HG02678 (cell line): ENCODE measurements around the gene BFAR.
A peak's percentile ranks its signal among the peaks of the same experiment; 100 is the strongest.
"Not testable (repeated sequence)": the region's sequence is repeated elsewhere in the genome, so short reads cannot be mapped to it uniquely, and the experiment has no call there.

ENCODE experiments used
- ATAC-seq: cut with Tn5 transposase; IDR thresholded peaks from one replicate; pipeline ENCODE4 v1.9.1; 2021; ENCODE audit warnings: mild to moderate bottlenecking, moderate library complexity; ENCODE audit not compliant: unreplicated experiment

The BFAR gene, protein sequence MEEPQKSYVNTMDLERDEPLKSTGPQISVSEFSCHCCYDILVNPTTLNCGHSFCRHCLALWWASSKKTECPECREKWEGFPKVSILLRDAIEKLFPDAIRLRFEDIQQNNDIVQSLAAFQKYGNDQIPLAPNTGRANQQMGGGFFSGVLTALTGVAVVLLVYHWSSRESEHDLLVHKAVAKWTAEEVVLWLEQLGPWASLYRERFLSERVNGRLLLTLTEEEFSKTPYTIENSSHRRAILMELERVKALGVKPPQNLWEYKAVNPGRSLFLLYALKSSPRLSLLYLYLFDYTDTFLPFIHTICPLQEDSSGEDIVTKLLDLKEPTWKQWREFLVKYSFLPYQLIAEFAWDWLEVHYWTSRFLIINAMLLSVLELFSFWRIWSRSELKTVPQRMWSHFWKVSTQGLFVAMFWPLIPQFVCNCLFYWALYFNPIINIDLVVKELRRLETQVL

DNA sequence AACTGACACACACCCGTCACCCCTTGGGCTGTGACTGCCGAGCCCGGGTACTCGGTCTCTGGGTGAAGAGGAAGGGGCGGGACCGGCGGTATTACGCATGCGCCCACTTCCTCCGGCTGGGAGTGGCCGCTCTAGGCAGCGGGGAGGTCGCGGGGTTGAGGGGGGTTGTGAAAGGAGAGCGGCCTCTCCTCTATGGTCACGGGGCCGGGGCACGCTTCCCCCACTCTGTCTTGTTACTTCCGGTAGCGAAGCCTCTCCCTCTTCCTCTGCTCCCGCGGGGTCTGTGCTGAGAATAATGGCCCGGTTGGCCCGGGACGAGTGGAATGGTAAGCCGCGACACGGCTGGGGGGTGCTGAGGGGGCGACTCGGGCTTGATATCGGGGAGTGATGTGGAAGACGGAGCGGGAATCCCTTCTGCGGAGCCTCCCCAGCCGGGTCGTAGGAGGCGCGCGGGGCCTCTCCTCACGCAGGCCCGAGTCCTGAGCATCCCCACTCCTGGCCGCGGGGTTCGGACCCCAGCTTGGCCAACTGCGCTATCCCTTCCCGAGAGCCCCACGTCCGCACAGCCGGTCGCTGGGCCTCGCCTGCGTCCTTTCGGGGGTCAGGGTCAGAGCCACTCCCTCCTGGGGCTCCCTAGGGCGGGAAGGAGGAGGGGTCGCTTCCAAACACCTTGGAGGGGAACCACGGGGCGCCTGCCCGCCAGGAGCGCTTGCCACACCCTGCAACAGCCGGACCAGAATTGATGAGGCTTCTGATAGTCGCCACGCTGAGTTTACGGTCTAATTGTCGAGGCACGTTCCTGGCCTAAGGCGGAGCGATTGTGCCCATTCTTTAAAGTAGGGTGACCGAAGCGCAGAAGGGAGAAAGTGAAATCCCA lies at the start of gene BFAR:
BFAR (plus strand) TSS at position 259 of the 877 bp plus-strand sequence. CDS start 11,396 bp downstream, outside the sequence.
- ATAC-seq: peak; percentile 83

DNA sequence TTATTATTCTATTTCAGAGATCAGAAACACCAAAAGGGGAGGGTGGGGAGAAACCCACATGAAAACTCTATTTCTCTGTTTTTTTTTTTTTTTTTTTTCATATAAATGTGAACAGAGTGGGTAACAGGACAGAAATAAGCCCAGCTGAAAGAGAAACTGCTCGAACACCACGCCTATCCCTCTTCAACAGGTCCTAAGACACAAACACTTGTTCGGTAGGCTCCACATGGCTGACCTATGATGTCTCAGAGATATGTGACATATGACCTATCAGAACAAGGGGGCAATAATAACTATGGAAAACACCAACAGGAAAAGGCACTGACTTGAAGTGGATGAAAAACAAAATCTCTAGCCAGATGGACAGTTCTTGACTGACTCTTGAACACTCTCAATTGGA lies 47.5 kb upstream of the BFAR start:
- no peak for ATAC-seq

DNA sequence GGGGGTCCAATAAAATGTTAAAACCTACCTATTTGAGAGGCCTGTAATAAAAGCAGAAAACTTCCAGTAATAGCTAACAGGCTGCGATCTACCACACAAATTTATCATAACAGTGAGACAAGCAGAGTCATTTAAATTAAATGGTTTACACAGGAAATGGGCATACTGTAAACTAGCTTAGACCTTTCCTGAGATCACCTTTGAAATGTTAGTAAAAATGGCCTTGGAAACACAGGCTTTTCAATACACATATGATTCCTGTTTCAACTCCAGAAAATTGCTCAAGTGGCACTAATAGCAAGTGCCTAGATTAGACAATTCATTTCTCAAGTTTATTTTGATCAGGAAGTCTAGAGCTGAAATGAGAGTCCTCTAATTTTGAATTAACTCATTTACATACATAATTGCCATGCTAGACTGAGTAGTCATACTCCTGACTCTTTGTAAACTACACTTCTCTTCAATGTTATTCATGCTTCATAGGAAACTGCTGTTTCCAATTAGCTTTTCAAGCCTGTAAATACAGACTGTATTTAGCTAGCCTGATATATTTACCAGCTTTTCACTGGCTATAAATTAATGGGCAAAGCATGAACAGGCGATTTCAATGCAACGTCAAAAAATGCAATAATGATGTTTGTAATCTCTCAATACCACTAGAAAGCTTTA lies 46.0 kb upstream of the BFAR start:
- no peak for ATAC-seq

DNA sequence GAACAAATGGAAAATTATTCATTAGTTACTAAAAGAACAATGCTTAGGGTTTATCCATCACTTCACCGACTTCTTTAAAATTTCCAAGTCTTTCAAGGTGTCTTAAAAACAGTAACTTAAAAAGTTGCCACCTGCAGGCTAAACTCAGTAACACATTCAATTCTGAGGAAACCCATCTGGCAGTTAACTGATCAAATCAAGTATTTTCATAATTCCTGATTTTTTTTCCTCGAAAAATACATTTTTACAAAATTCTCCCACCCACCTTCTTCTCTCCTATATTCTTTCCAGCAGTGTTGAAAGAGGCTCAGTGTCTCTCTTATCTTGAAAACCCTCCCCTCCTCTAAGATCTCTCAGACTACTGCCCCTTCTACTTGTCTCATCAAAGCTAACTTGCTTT lies 32.6 kb upstream of the BFAR start:
- ATAC-seq: no peak

DNA sequence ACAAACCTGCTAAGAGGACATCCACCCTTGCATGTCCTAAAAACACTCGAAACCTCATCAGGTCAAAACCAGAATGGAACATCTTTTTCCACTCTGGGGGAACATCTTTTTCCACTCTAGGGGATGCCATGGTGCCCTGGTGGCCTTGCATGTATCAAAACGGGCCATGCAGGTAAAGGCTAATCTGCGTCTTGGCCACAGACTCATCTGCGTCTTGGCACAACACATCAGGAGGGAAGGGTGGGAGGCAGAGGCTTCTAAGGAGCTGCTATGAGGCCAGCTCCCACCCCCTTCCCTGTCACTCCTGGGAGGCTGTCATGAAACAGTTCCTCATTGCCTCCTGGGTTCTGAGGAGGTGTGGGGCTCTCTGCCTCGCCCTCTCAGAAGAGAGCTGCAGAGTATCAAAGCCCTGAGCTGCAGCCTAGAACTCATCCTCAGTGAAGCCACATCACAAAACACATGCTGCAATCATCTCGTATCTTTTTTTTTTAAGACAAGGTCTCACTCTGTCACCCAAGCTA lies 30.2 kb upstream of the BFAR start:
- ATAC-seq: no peak

DNA sequence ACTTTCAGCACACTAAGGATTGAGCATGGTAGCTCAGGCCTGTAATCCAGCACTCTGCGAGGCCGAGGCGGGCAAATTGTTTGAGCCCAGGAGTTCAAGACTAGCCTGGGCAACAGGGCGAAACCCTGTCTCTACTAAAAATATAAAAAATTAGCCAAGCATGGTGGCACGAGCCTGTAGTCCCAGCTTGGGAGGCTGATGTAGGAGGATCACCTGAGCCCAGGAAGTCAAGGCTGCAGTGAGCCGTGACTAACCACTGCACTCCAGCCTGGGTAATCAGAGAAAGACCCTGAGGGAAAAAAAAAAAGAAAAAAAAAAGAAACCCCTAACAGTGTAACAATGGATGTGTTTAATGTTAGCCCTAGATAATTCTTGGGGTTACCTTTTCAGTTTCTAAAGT lies 26.6 kb upstream of the BFAR start:
- ATAC-seq: no peak

DNA sequence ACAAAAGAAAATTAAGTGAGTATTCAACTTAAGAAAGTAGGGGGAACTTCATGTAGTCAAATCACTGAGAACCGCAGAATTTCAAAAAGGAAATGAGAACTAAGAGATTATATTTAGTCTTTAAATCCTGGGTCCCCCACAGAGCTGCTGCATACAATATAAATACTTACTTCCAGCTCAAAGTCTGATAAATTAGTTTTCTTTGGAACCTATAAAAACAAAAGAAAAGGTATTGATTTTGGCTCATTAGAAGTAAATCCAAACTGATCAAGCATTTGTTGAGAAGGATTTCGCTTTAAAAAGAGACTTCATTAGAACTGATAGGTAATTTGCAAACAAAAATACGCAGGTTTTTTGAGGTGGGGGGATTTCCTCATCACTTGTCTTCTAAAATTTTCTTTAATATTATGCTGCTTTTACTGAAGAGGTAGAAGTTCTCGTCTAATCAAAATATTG lies 24.6 kb upstream of the BFAR start:
- peak; percentile 62 for ATAC-seq

DNA sequence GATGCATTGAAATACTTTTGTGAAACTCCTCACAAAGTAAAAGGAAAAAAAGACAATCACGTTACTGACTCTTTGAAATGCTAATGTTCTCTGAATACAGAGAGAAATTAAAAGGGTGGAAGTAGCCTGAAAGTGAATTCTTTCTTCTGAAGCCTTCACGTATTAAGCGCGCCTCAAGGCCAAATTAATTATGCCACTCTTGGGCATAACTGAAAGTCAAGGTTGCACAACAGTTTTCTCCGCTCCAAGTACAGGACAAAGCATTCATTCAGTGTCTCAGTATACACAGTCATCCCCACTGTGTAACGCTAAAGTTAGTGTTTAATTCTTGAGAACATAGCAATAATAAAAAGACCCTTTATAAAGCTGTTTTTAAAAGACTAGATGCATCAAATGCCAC lies 24.1 kb upstream of the BFAR start:
- ATAC-seq: no peak

DNA sequence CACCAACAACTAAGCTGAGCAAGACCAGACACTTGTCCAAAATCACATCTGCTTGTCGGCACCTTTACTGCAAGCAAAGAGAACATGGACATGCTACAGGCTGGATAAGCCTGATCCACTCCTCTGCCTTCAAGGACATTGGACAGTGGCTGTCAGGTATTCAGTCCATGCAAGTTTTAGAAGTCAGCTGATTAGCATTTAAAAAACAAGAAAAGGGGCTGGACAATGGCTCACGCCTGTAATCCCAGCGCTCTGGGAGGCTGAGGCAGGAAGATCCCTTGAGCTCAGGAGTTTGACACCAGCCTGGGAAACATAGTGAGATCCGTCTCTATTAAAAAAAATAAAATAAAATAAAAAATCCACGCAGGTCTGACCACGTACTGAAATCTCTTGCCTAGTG lies 23.0 kb upstream of the BFAR start:
- no peak for ATAC-seq

DNA sequence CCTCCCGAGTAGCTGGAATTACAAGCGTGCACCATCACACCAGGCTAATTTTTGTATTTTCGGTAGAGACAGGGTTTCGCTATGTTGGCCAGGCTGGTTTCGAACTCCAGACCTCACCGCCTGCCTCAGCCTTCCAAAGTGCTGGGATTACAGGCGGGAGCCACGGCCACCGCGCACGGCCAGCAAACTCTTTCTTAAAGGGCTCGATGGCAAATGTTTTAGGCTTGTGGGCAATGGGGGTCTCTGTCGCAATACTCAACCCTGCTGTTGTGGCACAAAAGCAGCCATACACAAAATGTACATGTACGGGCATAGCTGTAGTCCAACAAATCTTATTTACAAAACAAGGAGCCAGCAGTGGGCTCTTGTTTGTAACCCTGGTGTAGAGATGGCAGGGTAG lies 21.1 kb upstream of the BFAR start:
- no peak for ATAC-seq

DNA sequence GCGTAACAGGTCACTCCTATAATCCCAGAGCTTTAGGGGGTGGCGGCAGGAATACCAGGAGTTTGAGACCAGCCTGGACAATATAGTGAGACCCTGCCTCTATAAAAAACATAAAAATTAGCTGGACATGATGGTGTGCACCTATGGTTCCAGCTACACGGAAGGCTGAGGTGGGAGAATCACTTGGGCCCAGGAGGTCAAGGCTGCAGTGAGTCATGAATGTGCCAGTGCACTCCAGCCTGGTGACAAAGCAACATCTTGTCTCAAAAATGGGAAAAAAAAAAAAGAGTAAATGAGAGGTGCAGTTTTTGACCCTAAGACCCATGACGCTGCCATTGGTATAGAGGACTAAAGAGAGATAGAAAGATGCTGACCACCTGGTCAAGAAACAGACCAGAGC lies 18.8 kb upstream of the BFAR start:
- no peak for ATAC-seq

DNA sequence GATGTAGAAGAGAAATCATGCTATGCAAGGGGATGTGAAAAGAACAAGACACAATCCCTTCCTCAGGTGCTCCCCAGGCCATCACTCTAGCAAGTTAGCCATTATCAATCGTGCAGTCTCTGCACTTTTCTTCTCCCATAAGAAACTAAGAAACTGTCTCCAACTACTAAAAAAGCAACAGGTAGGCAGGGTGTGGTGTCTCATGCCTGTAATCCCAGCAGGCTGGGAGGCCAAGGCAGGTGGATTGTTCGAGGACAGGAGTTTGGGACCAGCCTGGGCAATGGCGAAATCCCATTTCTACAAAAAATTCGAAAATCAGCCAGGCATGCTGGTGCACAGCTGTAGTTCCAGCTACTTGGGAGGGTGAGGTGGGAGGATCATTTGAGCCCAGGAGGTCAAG lies 16.5 kb upstream of the BFAR start:
- ATAC-seq: no peak

DNA sequence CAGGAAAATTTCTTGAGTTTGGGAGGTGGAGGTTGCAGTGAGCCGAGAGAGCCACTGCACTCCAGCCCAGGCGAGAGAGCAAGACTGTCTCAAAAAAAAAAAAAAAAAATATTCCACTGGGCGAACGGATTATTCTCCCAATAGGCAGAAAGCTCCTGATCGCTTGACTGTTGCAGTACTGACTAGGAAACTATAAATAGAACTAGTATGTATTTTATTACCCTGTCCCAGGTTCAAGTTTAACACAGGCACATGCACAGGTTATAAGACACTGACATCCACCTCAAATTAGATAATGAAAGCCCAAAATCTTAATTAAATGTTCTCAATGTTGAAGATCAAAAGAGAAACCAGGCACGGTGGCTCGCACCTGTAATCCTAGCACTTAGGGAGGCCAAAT lies 14.2 kb upstream of the BFAR start:
- ATAC-seq: no peak

DNA sequence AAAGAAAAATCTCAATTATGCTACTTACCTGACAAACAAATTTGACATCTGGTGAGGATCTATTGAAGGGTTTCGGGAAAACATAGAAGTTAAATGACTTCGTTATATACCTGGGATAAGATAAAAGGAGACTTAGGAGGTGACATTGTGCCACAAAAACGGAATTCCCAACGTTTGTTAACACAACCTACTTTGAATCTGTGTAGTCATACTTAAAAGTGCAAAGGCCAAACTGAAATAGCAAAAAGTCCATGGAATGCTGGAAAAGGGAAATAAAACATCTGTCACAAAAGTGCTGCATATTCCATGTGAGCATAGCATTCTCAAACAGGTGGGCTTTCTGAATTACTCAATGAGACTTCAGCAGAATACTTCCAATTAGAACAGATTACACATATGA lies 5.7 kb upstream of the BFAR start:
- ATAC-seq: no peak

DNA sequence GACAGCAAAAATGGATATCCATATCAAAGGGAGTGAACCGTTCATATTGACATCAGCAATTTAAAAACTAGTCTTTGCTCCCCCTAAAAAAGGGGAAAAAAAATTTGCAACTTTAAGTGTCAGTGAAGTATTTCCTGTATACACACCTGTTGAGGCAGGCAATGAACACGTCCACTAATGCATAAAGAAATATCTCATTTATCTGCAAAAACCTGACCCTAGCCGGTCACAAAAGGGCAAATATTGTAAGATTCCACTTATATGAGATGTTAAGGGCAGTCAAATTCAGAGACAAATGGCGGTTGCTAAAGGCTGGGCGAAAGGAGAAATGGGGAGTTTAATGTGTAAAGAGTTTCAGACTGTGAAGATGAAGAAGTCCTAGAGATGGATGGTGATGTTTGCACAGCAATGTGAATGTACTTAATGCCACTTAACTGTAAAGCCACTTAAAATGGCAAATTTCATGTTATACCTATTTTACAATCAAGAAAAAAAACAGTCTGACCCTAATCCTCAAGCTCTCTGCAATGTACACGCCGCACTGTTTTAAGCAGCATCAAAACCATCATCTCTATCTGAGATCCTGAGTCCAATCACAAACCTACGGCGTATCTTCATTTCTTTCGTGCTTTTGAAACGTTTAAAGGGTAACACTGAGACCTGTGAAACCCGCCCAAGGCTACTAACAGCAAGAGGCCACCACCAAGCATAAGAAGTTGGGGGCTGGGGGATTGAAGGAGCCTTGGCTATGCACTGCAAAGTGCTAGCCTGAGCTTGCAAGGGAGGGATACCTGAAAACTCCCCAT lies 3.7 kb upstream of the BFAR start:
- ATAC-seq: no peak

DNA sequence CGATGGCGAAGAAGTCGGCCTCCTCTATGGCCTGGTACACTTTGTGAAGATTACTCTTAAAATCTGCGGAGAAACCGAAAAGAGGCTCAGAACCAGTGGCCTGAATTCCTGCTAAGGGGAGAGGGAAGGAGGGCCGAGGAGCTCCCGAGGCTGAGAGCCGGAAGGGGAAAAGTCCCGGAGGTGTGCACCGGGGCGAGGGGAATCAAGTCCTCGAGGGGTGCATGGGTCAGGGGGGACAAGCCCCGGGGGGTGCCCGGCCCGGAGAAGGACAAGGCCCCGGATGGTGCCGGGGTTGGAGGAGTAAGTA lies 3.2 kb upstream of the BFAR start:
- ATAC-seq: no peak

DNA sequence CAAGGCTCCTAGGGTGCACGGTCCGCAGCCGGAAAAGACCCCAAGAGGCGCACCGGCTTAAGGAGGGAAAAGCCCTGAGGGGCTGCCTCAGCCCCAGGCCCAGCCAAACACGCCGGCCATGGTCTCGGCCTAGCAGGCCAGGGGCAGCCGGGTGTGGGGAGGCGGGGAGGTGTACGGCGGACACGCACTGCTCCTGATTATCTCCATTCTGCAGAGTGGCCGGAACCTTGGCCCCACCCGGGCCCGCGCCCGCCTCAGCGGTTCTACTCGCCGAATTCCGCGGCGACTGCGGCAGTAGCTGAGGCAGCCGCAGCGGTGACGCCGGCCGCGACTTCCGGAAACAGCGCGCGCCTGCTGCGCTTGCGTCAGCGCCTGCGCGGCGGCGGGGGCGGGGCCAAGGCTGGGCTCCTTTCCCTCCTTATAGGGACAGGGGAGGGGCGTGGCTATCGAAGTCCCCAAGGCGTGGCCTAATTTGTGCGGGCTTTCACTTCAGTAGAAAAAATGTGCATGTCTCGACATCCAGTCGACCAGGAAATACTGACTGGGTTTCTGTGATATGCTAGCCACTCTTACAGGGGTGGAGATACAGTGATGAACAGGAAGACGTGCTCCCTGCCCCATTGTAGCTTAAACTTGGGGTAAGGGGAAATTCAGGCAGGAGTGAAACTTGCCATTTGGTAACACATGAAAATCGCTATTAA lies 2.7 kb upstream of the BFAR start, which contains the start of gene PARN:
PARN (minus strand) TSS at position 342 of the 701 bp plus-strand sequence; CDS start at position 207, 135 bp downstream.
- peak; percentile 59 for ATAC-seq

DNA sequence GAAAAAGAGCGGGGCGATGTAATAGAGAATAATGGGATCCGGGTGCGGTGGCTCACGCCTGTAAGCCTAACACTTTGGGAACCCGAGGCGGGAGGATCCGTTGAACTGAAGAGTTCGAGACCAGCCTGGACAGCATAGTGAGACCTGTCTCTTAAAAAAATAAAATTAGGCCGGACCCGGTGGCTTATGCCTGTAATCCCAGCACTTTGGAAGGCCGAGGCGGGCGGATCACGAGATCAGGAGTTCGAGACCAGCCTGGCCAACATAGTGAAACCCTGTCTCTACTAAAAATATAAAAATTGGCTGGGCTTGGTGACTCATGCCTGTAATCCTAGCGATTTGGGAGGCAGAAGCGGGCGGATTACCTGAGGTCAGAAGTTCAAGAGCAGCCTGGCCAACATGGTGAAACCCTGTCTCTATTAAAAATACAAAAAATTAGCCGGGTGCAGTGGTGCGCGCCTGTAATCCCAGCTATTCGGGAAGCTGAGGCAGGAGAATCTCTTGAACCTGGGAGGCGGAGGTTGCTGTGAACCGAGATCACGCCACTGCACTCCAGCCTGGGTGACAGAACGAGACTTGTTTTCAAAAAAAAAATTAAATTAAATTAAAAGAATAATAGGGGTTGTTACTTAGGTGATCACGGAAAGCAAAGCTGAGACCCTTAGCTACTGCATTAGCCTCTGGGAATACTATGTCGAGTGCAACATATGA lies 2.0 kb upstream of the BFAR start:
- not testable (repeated sequence) for ATAC-seq

DNA sequence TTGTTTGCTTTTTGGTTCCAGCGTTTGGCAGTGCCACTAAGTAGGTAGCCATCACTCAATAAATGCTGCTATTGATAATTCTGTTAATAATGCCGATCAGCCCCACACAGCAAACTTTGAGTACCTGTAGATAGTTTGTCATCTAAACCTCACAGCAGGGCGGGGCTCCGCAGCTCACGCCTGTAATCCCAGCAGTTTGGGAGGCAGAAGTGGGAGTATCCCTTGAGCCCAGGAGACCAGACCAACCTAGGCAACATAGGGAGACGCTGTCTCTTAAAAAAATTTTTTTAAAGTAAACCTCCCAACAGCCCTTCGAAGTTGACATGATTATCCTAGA lies 1.6 kb downstream of the BFAR start:
- ATAC-seq: no peak
